Activated gamma-delta T cell treated with Interleukin-2 at 50 U/mL for 16 hours (primary cell): ENCODE results near the gene EMSY.

Experiments used
- DNase-seq: peaks from one replicate; pipeline ENCODE4 v3.0.0-alpha.2; 2020

Gene EMSY

DNA sequence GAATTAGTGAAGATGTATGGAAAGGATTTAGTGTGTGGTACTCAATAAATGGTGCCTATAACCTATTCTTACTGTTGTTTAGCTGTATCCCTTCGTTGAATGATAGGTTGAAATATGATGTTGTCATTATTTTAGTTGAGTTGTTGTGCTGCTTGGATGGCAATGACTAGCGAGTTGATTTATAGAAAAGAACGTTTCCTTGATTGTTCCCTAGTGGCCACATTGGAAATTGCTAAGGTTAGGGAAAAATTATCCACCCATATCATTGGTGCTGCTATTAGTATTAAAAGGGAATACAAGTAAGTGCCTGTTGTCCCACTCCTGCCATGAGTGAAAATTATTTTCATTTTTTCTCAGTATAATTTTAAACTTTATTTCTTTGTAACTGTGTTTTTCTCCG is 14.5 kb downstream of the EMSY start:
- no peak for DNase-seq

- DNase-seq, result no peak
Observed at GRCh38 chr11:76459846-76460245, 15.0 kb downstream of the EMSY start.

DNA sequence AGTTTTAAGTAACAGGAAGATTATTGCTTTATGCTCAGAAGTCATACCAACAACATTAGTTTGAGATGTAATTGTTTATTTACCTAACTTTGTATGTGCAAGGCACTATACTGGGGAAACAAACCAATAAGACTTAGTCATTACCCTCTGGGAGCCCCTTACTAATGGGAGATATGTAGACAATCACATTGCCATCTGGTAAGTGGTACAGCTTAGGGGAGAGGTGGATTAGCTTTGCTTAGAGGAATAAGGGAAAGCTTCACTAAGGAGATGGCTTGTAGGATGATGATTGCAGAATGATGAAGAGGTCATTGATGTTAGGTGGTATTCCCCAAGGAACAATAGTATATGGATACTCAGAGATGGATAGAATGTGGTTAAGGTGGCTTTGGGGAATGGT is 17.5 kb downstream of the EMSY start:
- DNase-seq, result no peak

DNA sequence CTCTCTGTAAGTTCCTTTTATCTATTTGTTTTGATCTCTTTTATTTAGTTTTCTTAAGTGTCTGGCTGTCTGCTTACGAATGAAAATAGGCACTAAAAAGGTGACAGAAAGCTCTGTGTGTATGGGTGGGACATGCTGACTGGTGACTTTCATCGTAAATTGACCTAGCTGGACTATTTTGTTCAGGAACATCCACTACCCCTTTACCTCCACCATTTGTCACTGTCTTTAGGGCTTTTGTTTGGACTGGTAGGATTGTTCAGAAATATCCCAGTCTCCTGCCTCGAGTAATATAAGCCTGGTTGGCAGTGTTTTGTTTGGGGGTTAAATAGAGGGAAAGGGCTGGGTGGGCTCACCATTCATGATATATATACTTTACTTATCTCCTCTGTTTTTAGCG is 20.9 kb downstream of the EMSY start:
- DNase-seq, result no peak

GRCh38 chr11:76466666-76467065 is 21.8 kb downstream of the EMSY start:
- no peak for DNase-seq

GRCh38 chr11:76469141-76469540 is 24.3 kb downstream of the EMSY start:
- no peak for DNase-seq

DNA sequence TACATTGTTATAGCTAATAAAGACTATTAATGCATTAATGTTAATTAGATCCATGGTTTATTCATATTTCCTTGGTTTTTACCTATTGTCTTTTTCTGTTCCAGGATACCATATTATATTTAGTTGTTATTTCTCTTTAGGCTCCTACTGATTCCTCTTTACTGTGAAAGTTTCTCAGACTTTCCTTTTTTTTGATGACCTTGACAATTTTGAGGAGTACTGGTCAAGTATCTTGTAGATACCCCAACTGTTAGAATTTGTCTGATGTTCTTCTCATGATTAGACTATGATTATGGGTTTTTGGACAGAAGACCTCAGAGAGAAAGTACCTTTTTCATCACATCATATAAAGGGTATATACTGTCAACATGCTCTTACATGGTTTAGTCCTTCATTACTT is 26.6 kb downstream of the EMSY start:
- no peak for DNase-seq

DNA sequence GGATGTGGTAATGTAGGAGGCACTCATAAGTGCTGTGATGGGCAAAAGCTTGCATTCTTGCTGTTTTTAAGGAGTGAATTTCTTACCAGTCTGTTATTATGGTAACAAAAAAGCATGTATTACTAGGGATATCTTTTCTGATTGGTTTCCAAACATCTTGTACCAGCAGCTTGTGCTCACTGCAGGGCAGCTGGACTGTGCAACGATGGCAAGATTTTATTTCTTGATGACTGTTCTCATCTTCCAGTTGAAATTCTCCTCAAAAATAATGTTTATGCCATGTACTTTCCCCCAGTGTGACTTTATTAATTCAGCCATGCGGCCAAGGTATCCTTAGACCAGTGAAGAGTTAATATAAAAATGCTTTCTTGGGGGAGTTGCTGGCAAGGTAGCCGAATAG is 35.4 kb downstream of the EMSY start:
- DNase-seq, result no peak

DNA sequence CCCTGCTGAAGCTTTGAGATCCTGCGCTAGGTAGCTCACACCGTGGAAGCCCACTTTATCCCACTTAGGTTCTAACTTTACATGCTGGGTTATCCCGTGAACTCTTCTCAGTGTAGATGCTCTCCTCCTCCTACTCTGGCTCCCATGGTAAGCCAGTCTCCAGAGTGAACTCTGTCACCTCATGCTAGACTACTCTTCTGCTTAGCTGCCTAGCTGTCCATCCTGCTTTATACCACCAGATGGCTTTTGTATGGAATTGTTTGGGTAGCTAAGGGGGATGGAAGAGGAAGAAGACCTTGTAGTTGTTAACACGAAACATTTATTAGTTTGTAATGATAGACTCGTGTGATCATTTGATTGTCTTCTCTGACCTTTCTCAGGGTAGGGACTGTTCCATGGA is 46.8 kb downstream of the EMSY start:
- DNase-seq, result no peak

- no peak for DNase-seq
Observed at GRCh38 chr11:76493040-76493439, 48.2 kb downstream of the EMSY start.

DNA sequence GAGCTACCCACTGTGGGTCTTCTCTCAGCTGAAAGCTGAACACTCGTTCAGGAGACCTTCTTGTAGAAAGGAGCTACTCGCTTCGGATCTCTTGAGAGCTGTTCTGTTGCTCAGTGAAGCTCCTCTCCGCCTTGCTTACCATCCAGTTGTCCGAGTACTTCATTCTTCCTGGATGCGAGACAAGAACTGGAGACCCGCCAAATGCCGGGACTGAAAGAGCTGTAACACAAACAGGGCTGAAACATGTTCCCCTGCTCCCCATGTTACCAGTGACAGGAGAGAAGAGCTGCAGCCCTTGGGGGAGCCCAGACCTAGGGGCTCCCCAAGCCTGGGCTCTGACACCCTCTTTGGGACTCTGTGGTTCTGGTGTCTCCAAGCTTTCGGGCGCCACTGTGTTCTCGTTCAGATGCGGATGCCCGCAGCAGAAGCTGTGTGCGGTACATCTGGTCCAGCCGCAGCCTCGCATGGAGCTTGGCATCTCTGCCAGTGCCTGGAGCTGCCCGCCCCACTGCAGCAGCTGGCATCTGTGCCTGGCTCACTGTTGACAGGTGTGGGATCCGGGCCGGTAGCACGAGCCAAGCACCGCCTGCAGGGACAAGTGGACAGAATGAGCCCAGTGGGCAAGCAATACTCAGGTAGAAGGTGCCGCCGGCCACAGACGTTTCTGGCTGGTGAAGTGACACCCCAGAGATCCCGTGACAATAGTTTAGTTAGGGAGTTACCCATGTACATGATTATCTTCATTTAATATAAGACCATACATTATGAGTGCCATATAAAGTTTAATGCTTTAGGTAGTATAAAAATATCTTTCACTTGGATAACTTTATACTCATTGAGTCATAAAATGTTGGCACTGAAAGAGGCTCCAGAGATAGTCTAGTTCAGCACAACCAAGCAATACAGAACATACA is 49.1 kb downstream of the EMSY start:
- no peak for DNase-seq

- DNase-seq, result no peak
Observed at GRCh38 chr11:76495019-76495418, 50.2 kb downstream of the EMSY start.

GRCh38 chr11:76496174-76496573 is 51.4 kb downstream of the EMSY start:
- DNase-seq, result no peak

DNA sequence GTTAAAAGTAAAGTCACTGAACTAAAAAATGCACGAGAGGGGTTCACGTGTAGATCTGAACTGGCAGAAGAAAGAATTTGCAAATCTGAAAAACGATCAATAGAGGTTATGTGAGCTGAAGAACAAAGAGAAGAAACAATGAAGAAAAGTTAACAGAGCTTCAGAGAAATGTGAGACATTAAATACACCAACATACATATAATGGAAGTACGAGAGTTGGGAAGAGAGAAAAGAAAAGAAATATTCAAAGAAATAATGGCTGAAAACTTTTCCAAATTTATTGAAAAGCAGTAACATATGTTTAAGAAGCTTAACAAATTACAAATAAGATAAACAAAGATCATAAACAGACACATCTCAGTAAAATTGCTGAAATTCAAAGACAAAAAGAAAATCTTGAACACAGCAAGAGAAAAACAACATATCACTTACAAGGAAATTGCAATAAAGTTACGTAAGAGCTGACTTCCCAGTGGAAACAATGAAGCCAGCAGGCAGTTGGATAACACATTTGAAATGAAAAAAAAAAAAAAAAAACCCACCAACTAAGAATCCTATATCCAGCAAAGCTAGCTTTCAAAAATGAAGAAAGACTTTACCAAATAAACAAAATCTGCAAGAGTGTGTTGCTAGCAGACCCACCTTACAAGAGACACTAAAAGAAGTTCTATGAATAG is 56.8 kb downstream of the EMSY start:
- no peak for DNase-seq

DNA sequence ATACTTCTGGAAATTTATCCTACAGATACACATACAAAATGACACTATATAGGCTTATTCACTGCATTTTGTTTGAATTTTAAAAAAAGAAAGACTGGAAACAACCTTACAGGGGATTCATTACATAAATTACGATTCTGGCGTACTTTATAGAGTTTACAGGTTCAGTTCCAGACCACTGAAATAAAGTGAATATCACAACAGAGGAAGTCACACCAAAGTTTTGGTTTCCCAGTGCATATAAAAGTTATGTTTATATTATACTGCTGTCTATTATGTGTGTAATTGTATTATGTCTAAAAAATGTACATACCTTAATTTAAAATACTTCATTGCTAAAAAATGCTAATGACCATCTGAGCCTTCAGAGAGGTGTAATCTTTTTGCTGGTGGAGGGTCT is 62.0 kb downstream of the EMSY start:
- no peak for DNase-seq

GRCh38 chr11:76510060-76511047 is 65.5 kb downstream of the EMSY start:
- no peak for DNase-seq

GRCh38 chr11:76512851-76513653 is 68.2 kb downstream of the EMSY start:
- no peak for DNase-seq

DNA sequence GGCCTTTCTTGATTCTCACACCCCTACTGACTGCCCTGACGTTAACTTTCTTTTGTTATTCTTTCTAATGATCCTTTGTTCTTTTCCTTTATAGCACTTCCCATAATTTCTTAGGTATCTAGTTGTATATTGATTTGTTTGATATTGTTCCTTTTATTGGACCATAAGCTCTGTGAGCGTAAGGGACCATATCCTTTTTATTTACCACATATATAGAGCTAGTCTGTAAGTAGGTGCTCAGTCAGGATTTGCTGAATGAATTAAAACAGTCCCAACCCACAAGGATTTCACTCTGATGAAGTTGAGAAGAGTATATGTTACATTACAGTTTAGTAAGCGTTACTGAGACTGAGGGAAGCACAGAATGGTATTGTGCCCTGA is 68.8 kb downstream of the EMSY start:
- no peak for DNase-seq

GRCh38 chr11:76515494-76515893 is 70.7 kb downstream of the EMSY start:
- no peak for DNase-seq

DNA sequence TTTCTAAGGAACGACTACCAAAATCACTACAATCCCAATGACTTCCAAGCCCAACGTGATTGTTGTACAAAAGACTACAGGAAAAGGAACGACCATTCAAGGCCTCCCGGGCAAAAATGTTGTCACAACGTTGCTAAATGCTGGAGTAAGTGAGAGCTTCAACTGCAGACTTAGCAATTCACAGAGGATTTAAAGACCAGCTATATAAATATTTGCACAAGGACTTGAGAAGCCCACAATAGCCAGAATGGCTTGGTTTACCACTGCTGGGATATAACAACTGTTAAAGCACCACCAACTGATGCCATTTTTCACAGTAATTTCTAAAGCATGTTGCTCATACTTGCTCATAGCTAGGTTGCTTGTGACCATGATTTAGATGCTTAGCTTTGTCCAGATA is 78.3 kb downstream of the EMSY start:
- DNase-seq, result no peak

GRCh38 chr11:76523786-76524436 is 79.1 kb downstream of the EMSY start:
- DNase-seq, result no peak

DNA sequence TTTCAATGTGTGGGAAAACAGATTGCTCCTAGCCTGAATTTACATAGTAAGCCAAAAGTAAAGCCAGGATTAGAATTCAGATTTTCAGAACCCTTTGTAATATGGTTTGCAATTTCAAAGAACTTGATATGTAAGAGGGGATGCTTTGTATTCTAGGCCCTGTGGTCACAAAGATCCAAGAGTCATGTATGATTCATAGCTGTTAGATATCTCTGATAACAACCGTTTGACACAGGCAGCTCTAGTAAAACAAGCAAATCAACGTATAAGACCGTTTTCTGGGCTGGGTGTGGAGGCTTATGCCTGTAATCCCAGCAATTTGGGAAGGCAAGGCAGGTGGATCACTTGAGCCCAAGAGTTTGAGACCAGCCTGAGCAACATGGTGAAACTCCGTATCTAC is 79.6 kb downstream of the EMSY start:
- DNase-seq, result no peak
